B cell (primary cell): ENCODE data around the gene SMG1. TPM values are rescaled to one million over a fixed set of nuclear protein-coding genes. Genes with fewer than 3 reads are reported as not detected.

Experiments
- ATAC-seq: fragments of 200-7000 bp; cut with Tn5 transposase; one replicate; pipeline ENCODE4 v1.10.0; 2021; ENCODE audit warnings: low read depth, mild to moderate bottlenecking, moderate number of reproducible peaks, moderate library complexity
- CTCF ChIA-PET: fragments of 350-600 bp; sonication (Branson Sonifier 250); formaldehyde crosslinking; loops from one replicate; lab custom pipeline; 2021; ENCODE audit warnings: antibody characterized with exemption, inconsistent platforms; lab: Charles Lee
- POLR2A ChIA-PET: fragments of 350-600 bp; sonication (Branson Sonifier 250); formaldehyde crosslinking; loops from one replicate; lab custom pipeline; 2021; ENCODE audit warnings: antibody characterized with exemption; lab: Charles Lee
- DNase-seq: peaks from one replicate; pipeline ENCODE4 v3.0.0; 2013
- H2AFZ ChIP-seq: 2 replicates; pipeline ENCODE4 v1.6.1; 2012; ENCODE audit warnings: mild to moderate bottlenecking, low read depth, low read length; ENCODE audit not compliant: insufficient read depth, poor library complexity, severe bottlenecking
- H3K27ac ChIP-seq, 2 donors: 1 replicate in 1 of 2; 2 replicates in 1 of 2; pipeline ENCODE4 v1.5.1; 2012 to 2013; ENCODE audit warnings: low read length in 2 of 2, mild to moderate bottlenecking in 2 of 2, moderate library complexity in 1 of 2
- H3K27me3 ChIP-seq, 4 experiments: fragments of 200-600 bp in 1 of 4; sonication (generic) in 1 of 4; replicated peaks in 1 of 4; 1 replicate in 2 of 4; 2 replicates in 2 of 4; pipeline versions ENCODE4 v1.6.1 to v1.7.0; 2013 to 2016; ENCODE audit warnings: low read length in 3 of 4, mild to moderate bottlenecking in 2 of 4, mixed read lengths in 1 of 4, moderate library complexity in 1 of 4; ENCODE audit not compliant: insufficient read depth in 4 of 4, control insufficient read depth in 3 of 4; ENCODE audit errors: control extremely low read depth in 1 of 4
- H3K36me3 ChIP-seq, 2 experiments: replicated peaks in 1 of 2; 1 replicate in 1 of 2; 2 replicates in 1 of 2; pipeline versions ENCODE4 v1.6.1 to v1.7.1; 2013; ENCODE audit warnings: low read length in 1 of 2; ENCODE audit not compliant: insufficient read depth in 2 of 2, control insufficient read depth in 1 of 2; ENCODE audit errors: control extremely low read depth in 1 of 2, extremely low read depth in 1 of 2
- H3K4me1 ChIP-seq, 2 donors: fragments of 200-600 bp in 1 of 2; sonication (generic) in 1 of 2; 1 replicate in 1 of 2; 2 replicates in 1 of 2; pipeline versions ENCODE4 v1.5.1 to v1.6.1; 2013 to 2017; ENCODE audit warnings: low read length in 2 of 2; ENCODE audit not compliant: control insufficient read depth in 2 of 2, insufficient read depth in 2 of 2
- H3K4me2 ChIP-seq: replicated peaks from 2 replicates; pipeline ENCODE3; 2012; ENCODE audit warnings: mild to moderate bottlenecking, low read depth, low read length; ENCODE audit not compliant: poor library complexity, severe bottlenecking
- H3K4me3 ChIP-seq, 5 experiments: fragments of 200-600 bp in 1 of 5; sonication (generic) in 1 of 5; 1 replicate in 3 of 5; 2 replicates in 2 of 5; pipeline versions ENCODE4 v1.5.1 to v1.7.0; 2011 to 2016; ENCODE audit warnings: low read length in 4 of 5, mild to moderate bottlenecking in 4 of 5, low read depth in 2 of 5, control low read depth in 1 of 5, moderate library complexity in 1 of 5; ENCODE audit not compliant: insufficient read depth in 1 of 5; ENCODE audit errors: control extremely low read depth in 1 of 5, extremely low read depth in 1 of 5
- H3K79me2 ChIP-seq: fragments of 200-600 bp; sonication (generic); one replicate; pipeline ENCODE4 v1.6.0; 2016; ENCODE audit warnings: low read length; ENCODE audit not compliant: control insufficient read depth, insufficient read depth
- H3K9ac ChIP-seq: fragments of 200-600 bp; sonication (generic); 2 replicates; pipeline ENCODE4 v1.6.1; 2017; ENCODE audit warnings: mild to moderate bottlenecking, low read length, moderate library complexity
- H3K9me3 ChIP-seq, 3 donors: one replicate each; pipeline versions ENCODE4 v1.6.1 to v1.7.1; 2013; ENCODE audit warnings: low read length in 2 of 3; ENCODE audit not compliant: control insufficient read depth in 2 of 3, insufficient read depth in 1 of 3; ENCODE audit errors: control extremely low read depth in 1 of 3
- H4K20me1 ChIP-seq: 2 replicates; pipeline ENCODE4 v1.6.0; 2012; ENCODE audit warnings: mild to moderate bottlenecking, low read length; ENCODE audit not compliant: insufficient read depth, control insufficient read depth, poor library complexity, severe bottlenecking
- H3K27ac Mint-ChIP-seq: one replicate; pipeline ENCODE4 v1.8.0; 2021; ENCODE audit warnings: mixed read lengths
- H3K27me3 Mint-ChIP-seq: one replicate; pipeline ENCODE4 v1.8.0; 2021; ENCODE audit warnings: mixed read lengths
- H3K4me1 Mint-ChIP-seq: one replicate; pipeline ENCODE4 v1.8.0; 2021; ENCODE audit warnings: mixed read lengths
- H3K4me3 Mint-ChIP-seq: one replicate; pipeline ENCODE4 v1.8.0; 2021; ENCODE audit warnings: mixed read lengths
- H3K9me3 Mint-ChIP-seq: one replicate; pipeline ENCODE4 v1.8.0; 2022; ENCODE audit warnings: mixed read lengths; ENCODE audit not compliant: insufficient read depth
- EZH2 ChIP-seq: IDR thresholded peaks from 2 replicates; pipeline ENCODE4 v1.6.1; 2012; ENCODE audit warnings: borderline replicate concordance, low read depth, mild to moderate bottlenecking, moderate library complexity, low read length; ENCODE audit not compliant: insufficient read depth, poor library complexity, severe bottlenecking
- WGBS: methylation state at CpG from one replicate; pipeline ENCODE4 v1.1.5; 2013; ENCODE audit warnings: missing lambda C conversion rate; ENCODE audit not compliant: insufficient coverage; 5-methylcytosine and 5-hydroxymethylcytosine counted together
- intact Hi-C: fragments of 100-400 bp; cut with micrococcal nuclease; formaldehyde crosslinking; loops from one replicate; pipeline ENCODE4 v1.10.0; 2022
- polyA plus RNA-seq: library from polyadenylated mRNA; depleted of rRNA; stranded (reverse); fragments of >200 nt; gene quantifications from 2 replicates; pipeline ENCODE4 v1.2.3, GENCODE V29; 2012
- total RNA-seq, 2 donors: library from RNA; stranded (reverse); fragments of 120-200 nt in 1 of 2; gene quantifications; 1 replicate in 1 of 2; 2 replicates in 1 of 2; pipeline versions ENCODE4 v1.2.3 to v1.2.4, GENCODE V29; 2013 to 2022
- TF ChIP-seq, protein P1 (sequence below): fragments of 200-600 bp; IDR thresholded peaks from one replicate; pipeline ENCODE4 v1.8.0; 2022; ENCODE audit warnings: antibody characterized with exemption, mild to moderate bottlenecking

The SMG1 gene
- total and polyA plus RNA-seq, 2 donors (not counting 1 experiment from before 2014, with no cell fraction given): 23.2 to 256 TPM

DNA sequence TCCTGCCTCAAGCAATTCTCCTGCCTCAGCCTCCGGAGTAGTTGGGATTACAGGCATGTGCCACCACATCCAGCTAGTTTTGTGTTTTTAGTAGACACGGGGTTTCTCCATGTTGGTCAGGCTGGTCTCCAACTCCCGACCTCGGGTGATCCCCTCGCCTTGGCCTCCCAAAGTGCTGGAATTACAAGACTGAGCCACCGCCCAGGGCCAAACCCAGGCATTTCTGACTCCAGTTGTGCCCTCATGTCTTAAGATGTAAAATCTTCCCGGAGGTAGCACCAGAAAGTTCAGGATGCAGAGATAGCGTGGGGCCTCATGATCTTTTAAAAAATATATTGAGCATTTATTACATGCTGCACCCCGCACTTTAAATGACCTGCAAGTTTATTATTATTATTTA, 12.8 kb upstream of the SMG1 start:
- Mint-ChIP-seq H3K27me3 (peaks cover 3% of the 10 kb centered on the region), H3K27ac (no peak overlapping the region), H3K4me1 (no peaks in the 10 kb centered on the region), H3K4me3 (no peak overlapping the region), H3K9me3 (no peaks in the 10 kb centered on the region)
- Histone ChIP-seq H4K20me1 (no peaks in the 10 kb centered on the region), H3K4me3 (no peak overlapping the region), H2AFZ (no peak overlapping the region), H3K36me3 (no peaks in the 10 kb centered on the region), H3K79me2 (no peaks in the 10 kb centered on the region), H3K9me3 (peaks cover 0 to 6% (median 0%) of the 10 kb centered on the region in 3 donors), H3K27me3 (peaks cover 0 to 3% (median 0%) of the 10 kb centered on the region in 4 experiments), H3K27ac (no peak overlapping the region), H3K4me1 (no peaks in the 10 kb centered on the region), H3K9ac (no peak overlapping the region), H3K4me2 (no peak overlapping the region)
- CTCF ChIA-PET: interaction anchor here (0.6 kb wide), 1 partner anchor 173 kb away, joined by 3 read pairs; no protein-coding TSS in a partner anchor
- intact Hi-C loops: no loop called here
- DNase-seq (no peak), ATAC-seq (no peak)
- POLR2A ChIA-PET: no interaction called here
- TF ChIP-seq, protein P1, sequence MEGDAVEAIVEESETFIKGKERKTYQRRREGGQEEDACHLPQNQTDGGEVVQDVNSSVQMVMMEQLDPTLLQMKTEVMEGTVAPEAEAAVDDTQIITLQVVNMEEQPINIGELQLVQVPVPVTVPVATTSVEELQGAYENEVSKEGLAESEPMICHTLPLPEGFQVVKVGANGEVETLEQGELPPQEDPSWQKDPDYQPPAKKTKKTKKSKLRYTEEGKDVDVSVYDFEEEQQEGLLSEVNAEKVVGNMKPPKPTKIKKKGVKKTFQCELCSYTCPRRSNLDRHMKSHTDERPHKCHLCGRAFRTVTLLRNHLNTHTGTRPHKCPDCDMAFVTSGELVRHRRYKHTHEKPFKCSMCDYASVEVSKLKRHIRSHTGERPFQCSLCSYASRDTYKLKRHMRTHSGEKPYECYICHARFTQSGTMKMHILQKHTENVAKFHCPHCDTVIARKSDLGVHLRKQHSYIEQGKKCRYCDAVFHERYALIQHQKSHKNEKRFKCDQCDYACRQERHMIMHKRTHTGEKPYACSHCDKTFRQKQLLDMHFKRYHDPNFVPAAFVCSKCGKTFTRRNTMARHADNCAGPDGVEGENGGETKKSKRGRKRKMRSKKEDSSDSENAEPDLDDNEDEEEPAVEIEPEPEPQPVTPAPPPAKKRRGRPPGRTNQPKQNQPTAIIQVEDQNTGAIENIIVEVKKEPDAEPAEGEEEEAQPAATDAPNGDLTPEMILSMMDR: no peak
- TF ChIP-seq EZH2: no peak
- 95% methylated on average over 6 of the region's 9 CpGs for WGBS

DNA sequence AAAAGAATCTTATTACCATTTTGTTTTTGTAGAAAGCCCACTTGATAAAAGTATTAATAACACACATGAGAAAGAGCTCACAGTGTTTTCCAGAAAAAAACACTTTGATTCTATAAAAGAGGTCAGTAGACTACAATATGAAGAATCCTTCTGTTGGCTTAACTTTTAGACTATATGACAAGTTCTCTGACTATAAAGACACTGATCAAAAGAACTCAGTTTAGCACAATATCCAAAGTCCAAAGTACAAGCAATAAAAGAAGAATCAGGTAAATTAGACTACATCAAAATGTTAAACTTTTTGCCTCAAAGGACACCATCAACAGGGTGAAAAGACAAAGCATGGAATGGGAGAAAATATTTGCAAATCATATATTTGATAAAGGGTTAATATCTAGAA, 11.2 kb upstream of the SMG1 start:
- Histone ChIP-seq H3K4me2 (no peak overlapping the region), H4K20me1 (no peaks in the 10 kb centered on the region), H2AFZ (no peak overlapping the region), H3K4me1 (no peaks in the 10 kb centered on the region), H3K27ac (no peak overlapping the region), H3K9me3 (peaks cover 0 to 6% (median 0%) of the 10 kb centered on the region in 3 donors), H3K36me3 (no peaks in the 10 kb centered on the region), H3K27me3 (peaks cover 0 to 3% (median 0%) of the 10 kb centered on the region in 4 experiments), H3K79me2 (no peaks in the 10 kb centered on the region), H3K4me3 (no peak overlapping the region), H3K9ac (no peak overlapping the region)
- Mint-ChIP-seq H3K27me3 (peaks cover 3% of the 10 kb centered on the region), H3K27ac (no peak overlapping the region), H3K4me3 (no peak overlapping the region), H3K9me3 (no peaks in the 10 kb centered on the region), H3K4me1 (peaks cover 4% of the 10 kb centered on the region)
- ATAC-seq: no peak
- ChIA-PET CTCF (interaction anchor here (0.6 kb wide), 1 partner anchor 639 kb away, joined by 3 read pairs; no protein-coding TSS in a partner anchor), POLR2A (no interaction called here)
- TF ChIP-seq, protein P1: no peak
- TF ChIP-seq EZH2: no peak
- no peak for DNase-seq
- intact Hi-C loops: no loop called here
